HG03575 (cell line): ENCODE measurements around the gene GRIFIN.

Source experiments
- ATAC-seq: cut with Tn5 transposase; IDR thresholded peaks from one replicate; pipeline ENCODE4 v1.9.1; 2021; ENCODE audit not compliant: unreplicated experiment, insufficient number of reproducible peaks, low FRiP score; ENCODE audit errors: extremely low read depth

Gene GRIFIN

GRCh38 chr7:2501947-2502646, 25.9 kb upstream of the GRIFIN start:
- no peak for ATAC-seq

GRCh38 chr7:2500701-2501100, 24.5 kb upstream of the GRIFIN start:
- ATAC-seq = no peak

GRCh38 chr7:2499719-2500430, 23.7 kb upstream of the GRIFIN start:
- ATAC-seq = no peak

GRCh38 chr7:2499181-2499580, 23.0 kb upstream of the GRIFIN start:
- ATAC-seq = no peak

GRCh38 chr7:2498708-2499107, 22.5 kb upstream of the GRIFIN start:
- no peak for ATAC-seq

GRCh38 chr7:2497500-2498336, 21.5 kb upstream of the GRIFIN start:
- ATAC-seq = no peak

- no peak for ATAC-seq
These were observed 20.9 kb upstream of the GRIFIN start for GRCh38 chr7:2497065-2497464.

GRCh38 chr7:2496375-2496774, 20.2 kb upstream of the GRIFIN start:
- ATAC-seq = no peak

GRCh38 chr7:2495418-2496299, 19.5 kb upstream of the GRIFIN start:
- ATAC-seq = no peak

- ATAC-seq = no peak
These were observed 18.3 kb upstream of the GRIFIN start for GRCh38 chr7:2494191-2495130.

- no peak for ATAC-seq
These were observed 17.3 kb upstream of the GRIFIN start for GRCh38 chr7:2493205-2494164.

- no peak for ATAC-seq
These were observed 15.8 kb upstream of the GRIFIN start for GRCh38 chr7:2492038-2492437.

- no peak for ATAC-seq
These were observed 14.0 kb upstream of the GRIFIN start for GRCh38 chr7:2490181-2490651.

GRCh38 chr7:2488681-2489080, 12.5 kb upstream of the GRIFIN start:
- ATAC-seq = no peak

GRCh38 chr7:2488272-2488645, 12.1 kb upstream of the GRIFIN start:
- no peak for ATAC-seq

GRCh38 chr7:2487586-2488271, 11.5 kb upstream of the GRIFIN start:
- ATAC-seq = no peak
